Lower lobe of right lung (tissue), 2 donors: ENCODE measurements around the gene ST6GALNAC2. TPM values are rescaled to one million over a fixed set of nuclear protein-coding genes. Genes with fewer than 3 reads are reported as not detected.

Experiments
- ATAC-seq, 2 donors: fragments of 200-7000 bp; cut with Tn5 transposase; one replicate each; pipeline ENCODE4 v1.9.1; 2020 to 2022; ENCODE audit warnings: mild to moderate bottlenecking in 2 of 2, moderate library complexity in 2 of 2
- DNase-seq: peaks from one replicate; pipeline ENCODE4 v3.0.0-alpha.2; 2020
- H3K27ac ChIP-seq: fragments of 200-600 bp; one replicate; pipeline ENCODE4 v1.8.0; 2022
- H3K27me3 ChIP-seq: fragments of 200-600 bp; one replicate; pipeline ENCODE4 v1.8.0; 2022; ENCODE audit warnings: low read depth
- H3K36me3 ChIP-seq: fragments of 200-600 bp; one replicate; pipeline ENCODE4 v1.8.0; 2022; ENCODE audit warnings: mild to moderate bottlenecking
- H3K4me1 ChIP-seq: fragments of 200-600 bp; one replicate; pipeline ENCODE4 v1.8.0; 2022
- H3K4me3 ChIP-seq: fragments of 200-600 bp; one replicate; pipeline ENCODE4 v1.8.0; 2022; ENCODE audit warnings: mild to moderate bottlenecking
- H3K9me3 ChIP-seq: fragments of 200-600 bp; one replicate; pipeline ENCODE4 v1.8.0; 2022
- intact Hi-C: fragments of 100-400 bp; cut with DNase I; formaldehyde crosslinking; loops from one replicate; pipeline ENCODE4 v1.11.0; 2022
- total RNA-seq: library from RNA; stranded (reverse); fragmentation: NEBNext Ultra II Directional; extraction: Animal tissue kit (Norgen Biotek cat#: 25700); gene quantifications from one replicate; pipeline ENCODE4 v1.2.1, GENCODE V29; 2021
- TF ChIP-seq, protein P1 (sequence below): fragments of 200-600 bp; IDR thresholded peaks from one replicate; pipeline ENCODE4 v1.8.0; 2022; ENCODE audit warnings: antibody characterized with exemption, mild to moderate bottlenecking
- donor health status: DM: no; HTN: yes; CAD: no; lungs with severe emphysema.

Gene ST6GALNAC2
- total RNA-seq, 1 donor from 2014 or later, result 29.0 TPM

DNA sequence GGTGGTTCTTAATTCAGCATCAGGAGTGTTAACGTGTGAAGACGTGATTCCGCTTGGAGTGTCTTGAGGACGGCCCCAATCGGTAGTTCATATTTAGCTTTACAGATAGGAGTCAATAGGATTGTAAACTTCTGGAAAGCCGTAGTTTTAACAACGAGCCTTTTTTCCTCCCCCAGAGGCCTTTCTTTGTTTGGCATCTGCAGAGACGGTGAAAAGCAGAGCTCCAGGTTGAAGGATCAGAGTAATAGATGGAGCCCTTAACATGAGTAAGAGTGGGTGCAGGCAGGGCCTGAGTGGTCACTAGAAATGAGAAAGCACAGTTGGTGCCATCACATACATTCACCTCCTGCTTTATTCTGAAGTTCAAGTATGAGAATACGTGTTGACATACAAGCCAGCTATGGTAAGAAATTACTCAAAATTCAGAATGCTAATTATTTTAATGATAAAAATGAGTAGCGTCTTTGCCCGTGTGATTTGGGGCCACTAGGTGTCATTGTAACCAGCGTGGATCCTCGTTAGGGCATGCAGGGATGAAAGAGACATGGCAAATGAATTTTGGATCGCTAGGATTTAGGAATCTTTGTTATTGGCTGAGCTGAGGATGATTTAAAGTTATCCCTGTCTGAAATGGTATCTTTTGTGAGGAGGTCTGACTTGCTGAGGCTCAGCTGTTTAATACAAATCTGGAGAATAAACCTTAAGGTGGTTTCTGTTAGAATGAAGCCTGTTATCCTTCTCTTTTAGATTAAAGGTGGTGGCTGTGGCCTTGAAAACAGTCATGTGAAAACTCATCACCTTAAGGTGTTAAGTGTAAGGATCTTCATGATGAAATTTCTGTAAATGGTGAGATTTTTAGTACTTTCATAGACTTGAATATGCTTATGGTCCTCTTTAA lies 27.2 kb downstream of the ST6GALNAC2 start:
- no peaks in the 10 kb centered on the region for H3K27me3 ChIP-seq
- peaks cover 62% of the 10 kb centered on the region for H3K4me1 ChIP-seq
- ATAC-seq (peak in 1 of 2 donors; percentile 34), DNase-seq (no peak)
- peaks cover 15% of the 10 kb centered on the region for H3K36me3 ChIP-seq
- peak overlapping the region; percentile 87 for H3K4me3 ChIP-seq
- no peaks in the 10 kb centered on the region for H3K9me3 ChIP-seq
- TF ChIP-seq, protein P1, sequence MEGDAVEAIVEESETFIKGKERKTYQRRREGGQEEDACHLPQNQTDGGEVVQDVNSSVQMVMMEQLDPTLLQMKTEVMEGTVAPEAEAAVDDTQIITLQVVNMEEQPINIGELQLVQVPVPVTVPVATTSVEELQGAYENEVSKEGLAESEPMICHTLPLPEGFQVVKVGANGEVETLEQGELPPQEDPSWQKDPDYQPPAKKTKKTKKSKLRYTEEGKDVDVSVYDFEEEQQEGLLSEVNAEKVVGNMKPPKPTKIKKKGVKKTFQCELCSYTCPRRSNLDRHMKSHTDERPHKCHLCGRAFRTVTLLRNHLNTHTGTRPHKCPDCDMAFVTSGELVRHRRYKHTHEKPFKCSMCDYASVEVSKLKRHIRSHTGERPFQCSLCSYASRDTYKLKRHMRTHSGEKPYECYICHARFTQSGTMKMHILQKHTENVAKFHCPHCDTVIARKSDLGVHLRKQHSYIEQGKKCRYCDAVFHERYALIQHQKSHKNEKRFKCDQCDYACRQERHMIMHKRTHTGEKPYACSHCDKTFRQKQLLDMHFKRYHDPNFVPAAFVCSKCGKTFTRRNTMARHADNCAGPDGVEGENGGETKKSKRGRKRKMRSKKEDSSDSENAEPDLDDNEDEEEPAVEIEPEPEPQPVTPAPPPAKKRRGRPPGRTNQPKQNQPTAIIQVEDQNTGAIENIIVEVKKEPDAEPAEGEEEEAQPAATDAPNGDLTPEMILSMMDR, result peak; percentile 40
- intact Hi-C loops, result no loop called here
- peak overlapping the region; percentile 95 for H3K27ac ChIP-seq

DNA sequence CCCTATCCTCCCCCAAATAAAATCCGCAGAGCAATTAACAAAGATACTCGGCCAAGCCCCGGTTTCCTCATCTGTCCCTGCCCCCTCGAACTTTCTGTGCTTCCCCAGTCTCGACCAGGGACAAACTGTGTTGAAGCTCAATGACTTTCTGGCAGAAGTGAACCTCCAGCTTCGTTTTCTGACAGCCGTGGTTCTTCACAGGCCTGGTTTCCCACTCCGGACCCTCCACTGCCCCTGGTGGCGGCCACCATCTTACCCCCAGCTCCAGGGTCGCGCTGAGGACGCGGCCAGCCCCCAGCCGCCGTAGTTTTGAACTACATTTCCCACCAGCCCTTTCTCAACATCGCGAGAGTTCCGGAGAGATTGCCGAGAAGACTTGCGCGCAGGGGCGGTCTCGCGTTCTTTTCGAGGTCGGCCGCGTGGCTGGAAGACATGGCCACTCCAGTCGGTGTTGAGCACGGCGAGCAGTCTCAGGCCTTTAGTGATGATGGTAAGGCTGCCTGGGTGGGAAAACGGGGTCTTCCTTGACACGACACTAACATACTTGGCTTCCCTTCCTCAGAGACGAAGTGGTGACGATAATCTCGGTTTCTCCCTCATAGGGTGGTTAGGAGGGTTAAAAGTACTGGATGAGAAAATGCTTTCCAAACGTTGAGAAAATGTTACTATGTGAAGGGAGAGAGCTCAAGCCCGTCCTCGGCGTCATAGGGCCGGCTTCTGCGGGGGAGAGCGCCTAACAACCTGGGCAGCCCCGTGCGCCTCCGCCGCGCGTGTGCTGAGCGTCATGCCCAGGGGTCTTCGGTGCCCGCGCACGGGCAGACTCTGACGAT lies 28.1 kb downstream of the ST6GALNAC2 start:
- intact Hi-C loops, result no loop called here
- peak; percentile 96 for DNase-seq
- TF ChIP-seq, protein P1, result peak; percentile 63
- H3K27me3 ChIP-seq, result no peaks in the 10 kb centered on the region
- H3K27ac ChIP-seq, result peak overlapping the region; percentile 95
- peak; percentile 93 to 95 for ATAC-seq
- H3K36me3 ChIP-seq, result peaks cover 9% of the 10 kb centered on the region
- no peaks in the 10 kb centered on the region for H3K9me3 ChIP-seq
- peak overlapping the region; percentile 87 for H3K4me3 ChIP-seq
- H3K4me1 ChIP-seq, result peaks cover 58% of the 10 kb centered on the region

DNA sequence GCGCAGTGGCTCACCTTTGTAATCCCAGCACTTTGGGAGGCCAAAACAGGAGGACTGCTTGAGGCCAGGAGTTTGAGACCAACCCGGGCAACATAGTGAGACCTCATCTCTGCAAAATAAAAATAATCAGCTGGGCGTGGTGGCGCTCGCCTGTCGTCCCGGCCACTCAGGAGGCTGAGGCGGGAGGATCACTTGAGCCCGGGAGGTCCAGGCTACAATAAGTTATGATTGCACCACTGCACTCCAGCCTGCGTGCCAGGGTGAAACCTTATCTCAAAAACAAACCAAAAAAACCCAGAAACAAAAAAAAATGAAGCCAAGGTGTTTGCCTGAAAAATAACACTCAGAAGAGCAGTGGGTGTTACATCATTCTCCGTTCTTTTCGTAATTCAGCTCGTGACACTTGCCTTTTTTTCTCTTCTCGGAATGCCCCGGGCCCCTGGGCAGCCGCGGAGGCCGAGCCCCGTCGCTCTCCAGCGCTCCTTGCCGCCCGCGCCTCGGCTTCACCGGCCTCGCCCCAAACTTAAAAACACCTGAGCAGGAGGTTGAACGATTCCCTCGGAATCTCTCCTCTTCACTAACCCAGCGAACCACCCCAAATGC lies 28.8 kb downstream of the ST6GALNAC2 start:
- Histone ChIP-seq H3K27ac (peak overlapping the region; percentile 95), H3K36me3 (peaks cover 8% of the 10 kb centered on the region), H3K4me1 (peaks cover 54% of the 10 kb centered on the region), H3K9me3 (no peaks in the 10 kb centered on the region), H3K4me3 (peak overlapping the region; percentile 87), H3K27me3 (no peaks in the 10 kb centered on the region)
- intact Hi-C loops, result no loop called here
- peak; percentile 68 for DNase-seq
- peak; percentile 67 to 69 for ATAC-seq
- TF ChIP-seq, protein P1, result no peak

DNA sequence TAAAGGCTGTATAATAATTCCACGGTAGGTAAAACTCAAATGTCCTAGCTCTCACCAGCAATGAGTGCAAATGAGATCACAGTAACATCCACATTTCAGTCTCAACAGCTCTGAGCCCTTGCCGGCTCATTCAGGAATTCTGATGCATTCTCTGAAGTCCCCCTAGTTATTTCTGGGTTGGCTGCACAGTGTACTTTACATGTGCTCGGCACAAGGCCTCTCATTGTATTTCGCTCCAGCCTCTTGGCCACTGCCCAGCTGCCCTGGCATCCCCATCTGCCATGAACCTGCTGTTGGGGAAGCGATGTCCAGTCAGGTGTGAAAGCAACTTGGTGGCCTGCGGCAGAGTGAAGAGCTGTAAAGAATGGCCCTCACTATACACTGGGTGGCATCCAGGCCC lies 31.5 kb downstream of the ST6GALNAC2 start:
- Histone ChIP-seq H3K36me3 (no peaks in the 10 kb centered on the region), H3K9me3 (no peaks in the 10 kb centered on the region), H3K27ac (no peak overlapping the region), H3K27me3 (no peaks in the 10 kb centered on the region), H3K4me1 (peaks cover 46% of the 10 kb centered on the region), H3K4me3 (no peak overlapping the region)
- TF ChIP-seq, protein P1, result no peak
- intact Hi-C loops, result no loop called here
- ATAC-seq, result no peak
- DNase-seq, result no peak

DNA sequence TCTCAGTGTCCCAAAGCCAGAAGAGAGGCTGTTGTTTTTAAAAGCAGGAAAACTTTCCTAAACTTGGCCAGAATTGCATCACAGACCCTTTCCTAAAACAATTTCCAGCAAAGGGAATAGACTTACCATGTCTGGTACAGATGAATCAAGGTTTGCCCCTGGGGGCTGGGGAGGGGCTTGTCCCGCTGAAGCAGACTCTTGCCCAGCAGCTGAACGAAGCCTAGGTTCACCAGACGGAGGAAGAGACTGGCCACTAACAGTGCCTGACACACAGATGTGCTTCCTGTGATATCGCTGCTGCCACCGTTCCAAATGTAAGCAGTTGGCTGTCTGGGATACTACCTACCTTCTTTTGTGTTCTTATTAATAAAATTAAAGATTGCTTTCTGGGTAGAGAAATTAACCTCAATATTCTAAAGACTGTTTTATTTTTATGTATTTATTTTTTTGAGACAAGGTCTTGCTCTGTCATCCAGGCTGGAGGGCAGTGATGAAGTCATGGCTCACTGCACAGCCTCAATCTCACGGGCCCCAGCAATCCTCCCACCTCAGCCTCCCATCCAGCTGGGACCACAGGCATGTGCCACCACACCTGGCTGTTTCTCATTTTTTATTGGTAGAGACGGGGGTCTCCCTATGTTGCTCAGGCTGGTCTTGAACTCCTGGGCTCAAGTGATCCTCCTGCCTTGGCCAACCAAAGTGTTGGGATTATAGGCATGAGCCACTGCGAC lies 32.3 kb downstream of the ST6GALNAC2 start:
- Histone ChIP-seq H3K4me1 (peaks cover 38% of the 10 kb centered on the region), H3K27me3 (no peaks in the 10 kb centered on the region), H3K36me3 (no peaks in the 10 kb centered on the region), H3K9me3 (no peaks in the 10 kb centered on the region), H3K4me3 (no peak overlapping the region), H3K27ac (no peak overlapping the region)
- TF ChIP-seq, protein P1, result no peak
- ATAC-seq (no peak), DNase-seq (no peak)
- intact Hi-C loops, result no loop called here
